WI38 (cell line): ENCODE results near the gene UTP20.

ENCODE experiments used
- H3K4me3 ChIP-seq: 2 replicates; pipeline ENCODE4 v1.5.1; 2011; ENCODE audit warnings: low read depth, mild to moderate bottlenecking, control low read depth, low read length
- CTCF ChIP-seq: IDR thresholded peaks from 2 replicates; pipeline ENCODE4 v1.5.1; 2012; ENCODE audit warnings: low read depth, mild to moderate bottlenecking, control low read depth, low read length

UTP20 gene

DNA sequence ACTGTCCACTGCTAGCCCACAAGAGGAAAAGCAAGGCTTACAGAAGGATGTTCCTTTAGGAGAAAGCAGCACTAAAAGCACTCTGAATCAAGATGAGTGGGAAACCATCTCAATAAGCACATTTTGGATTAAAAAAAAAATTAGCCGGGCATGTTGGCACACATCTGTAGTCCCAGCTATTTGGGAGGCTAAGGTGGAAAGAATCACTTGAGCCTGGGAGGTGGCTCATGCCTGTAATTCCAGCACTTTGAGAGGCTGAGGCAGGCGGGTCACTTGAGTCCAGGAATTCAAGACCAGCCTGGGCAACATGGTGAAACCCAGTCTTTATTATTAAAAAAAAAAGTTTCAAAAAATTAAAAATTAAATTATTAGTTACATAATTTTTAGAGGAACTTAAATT is 144.7 kb downstream of the UTP20 start:
- H3K4me3 ChIP-seq, result no peak overlapping the region
- TF ChIP-seq CTCF, result no peak

GRCh38 chr12:101430456-101430855 is 150.6 kb downstream of the UTP20 start:
- TF ChIP-seq CTCF, result no peak
- no peak overlapping the region for H3K4me3 ChIP-seq

GRCh38 chr12:101436136-101436535 is 156.2 kb downstream of the UTP20 start:
- H3K4me3 ChIP-seq, result no peak overlapping the region
- no peak for TF ChIP-seq CTCF
